K562 (cell line): Measurements from ENCODE around the gene G6PC3. TPM values are rescaled to one million over a fixed set of nuclear protein-coding genes. Genes with fewer than 3 reads are reported as not detected.

ENCODE experiments used
- ARNT ChIP-seq, 2 experiments: fragments of 450-650 bp; IDR thresholded peaks; 2 replicates each; pipeline ENCODE4 v1.6.1; 2016; ENCODE audit warnings: mild to moderate bottlenecking in 1 of 2
- BDP1 ChIP-seq: IDR thresholded peaks from 3 replicates; pipeline ENCODE4 v1.6.1; 2011; ENCODE audit not compliant: insufficient read length, insufficient read depth
- CREBBP ChIP-seq: IDR thresholded peaks from one replicate; pipeline ENCODE4 v1.6.1; 2012; ENCODE audit warnings: low read depth, mild to moderate bottlenecking, control low read depth, inconsistent platforms, low read length
- GTF2F1 ChIP-seq: IDR thresholded peaks from 2 replicates; pipeline ENCODE4 v1.6.1; 2011; ENCODE audit warnings: low read depth, low read length, improper control_type of control experiment
- KAT2B ChIP-seq: IDR thresholded peaks from one replicate; pipeline ENCODE4 v1.6.1; 2012; ENCODE audit warnings: low read depth, mild to moderate bottlenecking, control low read depth, inconsistent platforms, low read length, moderate library complexity
- NFXL1 ChIP-seq: fragments of 450-650 bp; formaldehyde crosslinking; IDR thresholded peaks from 2 replicates; pipeline ENCODE4 v1.4.0; 2021; ENCODE audit warnings: mild to moderate bottlenecking
- PBX2 ChIP-seq, 2 experiments: IDR thresholded peaks in 1 of 2; conservative IDR thresholded peaks in 1 of 2; 2 replicates each; pipeline ENCODE4 v1.6.1; 2016; ENCODE audit warnings: low read depth in 2 of 2, mild to moderate bottlenecking in 1 of 2, missing compliant biosample characterization in 1 of 2, missing genetic modification characterization in 1 of 2, moderate library complexity in 1 of 2
- PHF8 ChIP-seq: fragments of 200-600 bp; sonication (generic); IDR thresholded peaks from 2 replicates; pipeline ENCODE4 v1.6.1; 2012; ENCODE audit warnings: mixed run types, mild to moderate bottlenecking, inconsistent platforms, low read length, moderate library complexity, borderline replicate concordance
- SREBF2 ChIP-seq: sonication (generic); formaldehyde crosslinking; IDR thresholded peaks from 2 replicates; pipeline ENCODE4 v1.4.0; 2020; ENCODE audit warnings: mild to moderate bottlenecking, missing genetic modification reagents
- STAT6 ChIP-seq: sonication (generic); formaldehyde crosslinking; IDR thresholded peaks from 2 replicates; pipeline ENCODE4 v1.8.1; 2023; ENCODE audit warnings: mild to moderate bottlenecking, missing genetic modification reagents
- YY1 ChIP-seq, 3 experiments: IDR thresholded peaks; 2 replicates each; pipeline ENCODE4 v1.6.1; 2011; ENCODE audit warnings: low read length in 2 of 3, mild to moderate bottlenecking in 2 of 3, moderate library complexity in 2 of 3, borderline replicate concordance in 1 of 3, control low read depth in 1 of 3, low read depth in 1 of 3; ENCODE audit not compliant: insufficient read depth in 3 of 3, insufficient replicate concordance in 2 of 3, control insufficient read depth in 1 of 3, insufficient read length in 1 of 3; ENCODE audit errors: extremely low read depth in 1 of 3
- ZBTB43 ChIP-seq: sonication (generic); formaldehyde crosslinking; IDR thresholded peaks from 2 replicates; pipeline ENCODE4 v1.8.0; 2023; ENCODE audit warnings: mild to moderate bottlenecking, missing genetic modification reagents
- ZBTB8A ChIP-seq: fragments of 450-650 bp; IDR thresholded peaks from 2 replicates; pipeline ENCODE4 v1.6.1; 2018; ENCODE audit warnings: mild to moderate bottlenecking, moderate library complexity; ENCODE audit not compliant: partially characterized antibody
- ZNF384 ChIP-seq: IDR thresholded peaks from 2 replicates; pipeline ENCODE4 v1.6.1; 2012; ENCODE audit warnings: low read depth, low read length, improper control_type of control experiment
- ZNF75A ChIP-seq: fragments of 450-650 bp; formaldehyde crosslinking; IDR thresholded peaks from 2 replicates; pipeline ENCODE4 v1.4.0; 2020; ENCODE audit warnings: mild to moderate bottlenecking
- ZNF785 ChIP-seq: fragments of 250-450 bp; sonication (Bioruptor Pico); IDR thresholded peaks from 2 replicates; pipeline ENCODE4 v1.4.0; 2020; ENCODE audit warnings: mild to moderate bottlenecking
- polyA plus RNA-seq, 8 experiments: library from polyadenylated mRNA; depleted of rRNA in 4 of 8; stranded (reverse) in 5 of 8; unstranded in 3 of 8; fragments of >200 nt; fragmentation: Nextera tagmentation in 2 of 8; fragmentation: Illumina TruSeq in 1 of 8; extraction: Ambion mirVana in 2 of 8; extraction: Trizol in 1 of 8; gene quantifications; 2 replicates each; pipeline versions ENCODE4 v1.2.1 to v1.2.3, GENCODE V29; 2011 to 2014; ENCODE audit warnings: inconsistent platforms in 1 of 8, missing spikeins in 1 of 8
- total RNA-seq, 7 experiments: library from RNA; depleted of rRNA in 6 of 7; stranded (reverse); fragments of >200 nt in 6 of 7; fragmentation: Illumina TruSeq in 2 of 7; extraction: Trizol in 2 of 7; gene quantifications; 2 replicates each; pipeline versions ENCODE4 v1.2.1 to v1.2.3, GENCODE V29; 2011 to 2021; ENCODE audit warnings: low replicate concordance in 1 of 7

Gene G6PC3
- total and polyA plus RNA-seq, 9 of the 15 experiments (the other 6 are each of a cell fraction or from before 2014, with no cell fraction given) = 10.4 to 57.8 (median 31.1) TPM

GRCh38 chr17:44110823-44111633, 40.5 kb downstream of the G6PC3 start (continued):
- TF ChIP-seq ZBTB43 (no peak), ZBTB8A (no peak), KAT2B (no peak), ZNF785 (CRISPR knock-in tag) (no peak), PHF8 (peak; percentile 11; the same call in 1 of the 2 replicates), YY1 (IDR thresholded peaks at IDR 0.05; ENCODE audit: borderline replicate concordance in 1 of 3, control insufficient read depth in 1 of 3, extremely low read depth in 1 of 3, insufficient read depth in 3 of 3, insufficient read length in 1 of 3, insufficient replicate concordance in 2 of 3, low read depth in 1 of 3, low read length in 2 of 3) (peak in 1 of 3 experiments; percentile 4), STAT6 (CRISPR knock-in tag) (no peak), ZNF75A (no peak), GTF2F1 (no peak), PBX2 (CRISPR knock-in tag; IDR thresholded peaks at IDR 0.05; ENCODE audit: low read depth) (no peak), PBX2 (tag; conservative IDR thresholded peaks at IDR 0.05; ENCODE audit: low read depth) (no peak), ZNF384 (no peak), SREBF2 (CRISPR knock-in tag) (no peak), NFXL1 (no peak), BDP1 (no peak), CREBBP (no peak), ARNT (IDR thresholded peaks at IDR 0.05) (no peak)
